WTC11 (cell line): ENCODE data around the gene FAAH2. TPM values are rescaled to one million over a fixed set of nuclear protein-coding genes. Genes with fewer than 3 reads are reported as not detected.

Experiments
- ATAC-seq: fragments of 200-7000 bp; cut with Tn5 transposase; 2 replicates; pipeline ENCODE4 v1.10.0; 2021; ENCODE audit warnings: mild to moderate bottlenecking, moderate library complexity
- CTCF ChIA-PET: fragments of 300-600 bp; sonication (Branson Sonifier 250); formaldehyde crosslinking; loops from one replicate; lab custom pipeline; 2021; ENCODE audit warnings: antibody characterized with exemption; lab: Charles Lee
- POLR2A ChIA-PET: fragments of 350-600 bp; sonication (Branson Sonifier 250); formaldehyde crosslinking; loops from one replicate; lab custom pipeline; 2021; ENCODE audit warnings: antibody characterized with exemption; lab: Charles Lee
- DNase-seq: peaks from one replicate; pipeline ENCODE4 v3.0.0; 2021; ENCODE audit warnings: low spot score
- H3K27ac Mint-ChIP-seq: 2 replicates; pipeline ENCODE4 v1.8.0; 2021; ENCODE audit warnings: mixed read lengths
- H3K27me3 Mint-ChIP-seq: 2 replicates; pipeline ENCODE4 v1.8.0; 2021; ENCODE audit warnings: low read depth, mild to moderate bottlenecking, moderate library complexity, mixed read lengths
- H3K36me3 Mint-ChIP-seq: 2 replicates; pipeline ENCODE4 v1.8.0; 2021; ENCODE audit warnings: mixed read lengths
- H3K4me1 Mint-ChIP-seq: 2 replicates; pipeline ENCODE4 v1.8.0; 2022; ENCODE audit warnings: mixed read lengths
- H3K4me3 Mint-ChIP-seq: 2 replicates; pipeline ENCODE4 v1.8.0; 2021; ENCODE audit warnings: mild to moderate bottlenecking, moderate library complexity, mixed read lengths
- H3K9me3 Mint-ChIP-seq: 2 replicates; pipeline ENCODE4 v1.8.0; 2021; ENCODE audit warnings: mixed read lengths
- ARID4B ChIP-seq: sonication (generic); formaldehyde crosslinking; IDR thresholded peaks from 2 replicates; pipeline ENCODE4 v1.8.0; 2023; ENCODE audit warnings: missing genetic modification reagents, mild to moderate bottlenecking, borderline replicate concordance
- ATF3 ChIP-seq: sonication (generic); formaldehyde crosslinking; conservative IDR thresholded peaks from 2 replicates; pipeline ENCODE4 v1.8.1; 2022; ENCODE audit warnings: mild to moderate bottlenecking, missing genetic modification reagents
- CREM ChIP-seq: sonication (generic); formaldehyde crosslinking; IDR thresholded peaks from 2 replicates; pipeline ENCODE4 v1.8.1; 2022; ENCODE audit warnings: mild to moderate bottlenecking, missing genetic modification reagents, moderate library complexity
- E2F1 ChIP-seq: sonication (generic); formaldehyde crosslinking; IDR thresholded peaks from 2 replicates; pipeline ENCODE4 v1.8.0; 2022; ENCODE audit warnings: mild to moderate bottlenecking, missing genetic modification reagents
- ETV6 ChIP-seq: sonication (generic); formaldehyde crosslinking; IDR thresholded peaks from 2 replicates; pipeline ENCODE4 v1.8.1; 2022; ENCODE audit warnings: mild to moderate bottlenecking, missing genetic modification reagents
- FOXJ3 ChIP-seq: sonication (generic); formaldehyde crosslinking; IDR thresholded peaks from 2 replicates; pipeline ENCODE4 v1.9.0; 2021; ENCODE audit warnings: missing genetic modification reagents, mild to moderate bottlenecking, borderline replicate concordance
- FOXK1 ChIP-seq: sonication (generic); formaldehyde crosslinking; IDR thresholded peaks from 2 replicates; pipeline ENCODE4 v1.8.0; 2022; ENCODE audit warnings: mild to moderate bottlenecking, moderate library complexity, missing genetic modification reagents
- FOXP1 ChIP-seq: sonication (generic); formaldehyde crosslinking; IDR thresholded peaks from 2 replicates; pipeline ENCODE4 v1.8.0; 2022; ENCODE audit warnings: missing genetic modification reagents, mild to moderate bottlenecking, moderate library complexity, borderline replicate concordance
- GTF2I ChIP-seq: fragments of 250-450 bp; sonication (Bioruptor Pico); conservative IDR thresholded peaks from 2 replicates; pipeline ENCODE4 v1.4.0; 2021; ENCODE audit warnings: mild to moderate bottlenecking
- NFATC4 ChIP-seq: fragments of 250-450 bp; sonication (Bioruptor Pico); IDR thresholded peaks from 2 replicates; pipeline ENCODE4 v1.9.0; 2021; ENCODE audit warnings: mild to moderate bottlenecking
- NFYB ChIP-seq: sonication (generic); formaldehyde crosslinking; conservative IDR thresholded peaks from 2 replicates; pipeline ENCODE4 v1.8.0; 2022; ENCODE audit warnings: low read depth, missing genetic modification reagents
- PRDM15 ChIP-seq: sonication (generic); formaldehyde crosslinking; IDR thresholded peaks from 2 replicates; pipeline ENCODE4 v1.8.0; 2022; ENCODE audit warnings: missing genetic modification reagents
- SOX15 ChIP-seq: fragments of 250-450 bp; sonication (Bioruptor Pico); IDR thresholded peaks from 2 replicates; pipeline ENCODE4 v1.9.0; 2021; ENCODE audit warnings: mild to moderate bottlenecking
- SP1 ChIP-seq: sonication (generic); formaldehyde crosslinking; conservative IDR thresholded peaks from 2 replicates; pipeline ENCODE4 v1.8.1; 2022; ENCODE audit warnings: missing genetic modification reagents
- TCF7 ChIP-seq: sonication (generic); formaldehyde crosslinking; IDR thresholded peaks from 2 replicates; pipeline ENCODE4 v1.8.0; 2022; ENCODE audit warnings: mild to moderate bottlenecking, low read depth, missing genetic modification reagents, moderate library complexity
- TEAD1 ChIP-seq: sonication (generic); formaldehyde crosslinking; IDR thresholded peaks from 2 replicates; pipeline ENCODE4 v1.8.0; 2022; ENCODE audit warnings: mild to moderate bottlenecking, missing genetic modification reagents
- USF1 ChIP-seq: sonication (generic); formaldehyde crosslinking; IDR thresholded peaks from 2 replicates; pipeline ENCODE4 v1.8.0; 2022; ENCODE audit warnings: mild to moderate bottlenecking, missing genetic modification reagents
- ZMAT4 ChIP-seq: fragments of 250-450 bp; sonication (Bioruptor Pico); IDR thresholded peaks from 2 replicates; pipeline ENCODE4 v1.9.0; 2021; ENCODE audit warnings: mild to moderate bottlenecking
- ZNF121 ChIP-seq: sonication (generic); formaldehyde crosslinking; IDR thresholded peaks from 2 replicates; pipeline ENCODE4 v1.8.0; 2023; ENCODE audit warnings: missing genetic modification reagents
- ZNF416 ChIP-seq: fragments of 250-450 bp; sonication (Bioruptor Pico); IDR thresholded peaks from 2 replicates; pipeline ENCODE4 v1.9.0; 2021; ENCODE audit warnings: mild to moderate bottlenecking, inconsistent platforms
- ZNF423 ChIP-seq: fragments of 250-450 bp; sonication (Bioruptor Pico); IDR thresholded peaks from 2 replicates; pipeline ENCODE4 v2.1.2; 2022; ENCODE audit warnings: mild to moderate bottlenecking, moderate library complexity
- total RNA-seq: library from RNA; stranded (reverse); gene quantifications from 3 replicates; pipeline ENCODE4 v1.2.3, GENCODE V29; 2021

The FAAH2 gene
- total RNA-seq, 1 experiment from 2014 or later, result 5.0 TPM

- TF ChIP-seq ZMAT4 (CRISPR knock-in tag) (no peak), E2F1 (CRISPR knock-in tag) (no peak), TEAD1 (CRISPR knock-in tag) (no peak), FOXJ3 (CRISPR knock-in tag) (no peak)
Measured at GRCh38 chrX:57282568-57282967, 3.9 kb upstream of the FAAH2 start (continued).

GRCh38 chrX:57285001-57285400, 1.5 kb upstream of the FAAH2 start:
- H3K27ac Mint-ChIP-seq, result no peak overlapping the region

More at GRCh38 chrX:57285001-57285400, 1.5 kb upstream of the FAAH2 start:
- Mint-ChIP-seq H3K9me3 (no peaks in the 10 kb centered on the region), H3K27me3 (0 out of 2 replicates have a peak, but pooled peaks cover 3% of the 10 kb centered on the region), H3K4me3 (no peak overlapping the region), H3K4me1 (peaks cover 8% of the 10 kb centered on the region), H3K36me3 (no peaks in the 10 kb centered on the region)
- ChIA-PET POLR2A (no interaction called here), CTCF (no interaction called here)
- DNase-seq, result no peak
- ATAC-seq, result no peak
- TF ChIP-seq ARID4B, result no peak
- no peak for TF ChIP-seq ZNF121 (CRISPR knock-in tag)
- TF ChIP-seq TCF7 (CRISPR knock-in tag), result no peak
- no peak for TF ChIP-seq USF1 (CRISPR knock-in tag)
- TF ChIP-seq GTF2I (CRISPR knock-in tag), result no peak
- TF ChIP-seq ATF3, result no peak
- no peak for TF ChIP-seq FOXP1 (CRISPR knock-in tag)
- TF ChIP-seq ZNF423 (CRISPR knock-in tag), result no peak
- TF ChIP-seq SOX15, result no peak
- no peak for TF ChIP-seq NFYB (CRISPR knock-in tag)
- TF ChIP-seq SP1, result no peak
- no peak for TF ChIP-seq CREM (CRISPR knock-in tag)
- no peak for TF ChIP-seq NFATC4 (CRISPR knock-in tag)
- no peak for TF ChIP-seq PRDM15 (CRISPR knock-in tag)
- no peak for TF ChIP-seq ETV6
- no peak for TF ChIP-seq ZNF416
- TF ChIP-seq FOXK1, result no peak
